GM18867 (cell line): ENCODE measurements around the gene TRAF2.

Experiments
- ATAC-seq: cut with Tn5 transposase; IDR thresholded peaks from one replicate; pipeline ENCODE4 v1.9.1; 2021; ENCODE audit warnings: mild to moderate bottlenecking, moderate library complexity; ENCODE audit not compliant: unreplicated experiment

TRAF2 gene

GRCh38 chr9:136846376-136847087 is 39.8 kb upstream of the TRAF2 start:
- no peak for ATAC-seq

- ATAC-seq: no peak
These were observed 39.1 kb upstream of the TRAF2 start for GRCh38 chr9:136847088-136847825.

- ATAC-seq: no peak
These were observed 38.4 kb upstream of the TRAF2 start for GRCh38 chr9:136847826-136848392.

- no peak for ATAC-seq
These were observed 37.8 kb upstream of the TRAF2 start for GRCh38 chr9:136848393-136849037.

GRCh38 chr9:136849038-136849959 is 37.0 kb upstream of the TRAF2 start, which contains the start of gene PHPT1:
Gene PHPT1, plus strand, starts transcription at chr9:136849409. Its CDS starts 22 bp downstream, at chr9:136849431.
- peak; percentile 81 for ATAC-seq

- ATAC-seq: no peak
These were observed 36.1 kb upstream of the TRAF2 start for GRCh38 chr9:136849960-136850865.

- ATAC-seq: no peak
These were observed 35.2 kb upstream of the TRAF2 start for GRCh38 chr9:136850866-136851775.

- no peak for ATAC-seq
These were observed 34.2 kb upstream of the TRAF2 start, which contains the start of gene MAMDC4 for GRCh38 chr9:136851941-136852663. Gene MAMDC4, plus strand, starts transcription at chr9:136852346. Its CDS starts 71 bp downstream, at chr9:136852417.

- no peak for ATAC-seq
These were observed 33.4 kb upstream of the TRAF2 start for GRCh38 chr9:136852664-136853595.

- ATAC-seq: no peak
These were observed 32.7 kb upstream of the TRAF2 start for GRCh38 chr9:136853596-136854112.

GRCh38 chr9:136854113-136854841 is 32.0 kb upstream of the TRAF2 start:
- no peak for ATAC-seq

- ATAC-seq: no peak
These were observed 31.4 kb upstream of the TRAF2 start for GRCh38 chr9:136854842-136855460.

GRCh38 chr9:136855461-136856078 is 30.7 kb upstream of the TRAF2 start:
- ATAC-seq: no peak

- no peak for ATAC-seq
These were observed 30.2 kb upstream of the TRAF2 start for GRCh38 chr9:136856079-136856476.
